ENCODE results near the gene DNAH11.
"Not testable (repeated sequence)": the region's sequence is repeated elsewhere in the genome, so short reads cannot be mapped to it uniquely, and the experiment has no call there.

Gene DNAH11

DNA sequence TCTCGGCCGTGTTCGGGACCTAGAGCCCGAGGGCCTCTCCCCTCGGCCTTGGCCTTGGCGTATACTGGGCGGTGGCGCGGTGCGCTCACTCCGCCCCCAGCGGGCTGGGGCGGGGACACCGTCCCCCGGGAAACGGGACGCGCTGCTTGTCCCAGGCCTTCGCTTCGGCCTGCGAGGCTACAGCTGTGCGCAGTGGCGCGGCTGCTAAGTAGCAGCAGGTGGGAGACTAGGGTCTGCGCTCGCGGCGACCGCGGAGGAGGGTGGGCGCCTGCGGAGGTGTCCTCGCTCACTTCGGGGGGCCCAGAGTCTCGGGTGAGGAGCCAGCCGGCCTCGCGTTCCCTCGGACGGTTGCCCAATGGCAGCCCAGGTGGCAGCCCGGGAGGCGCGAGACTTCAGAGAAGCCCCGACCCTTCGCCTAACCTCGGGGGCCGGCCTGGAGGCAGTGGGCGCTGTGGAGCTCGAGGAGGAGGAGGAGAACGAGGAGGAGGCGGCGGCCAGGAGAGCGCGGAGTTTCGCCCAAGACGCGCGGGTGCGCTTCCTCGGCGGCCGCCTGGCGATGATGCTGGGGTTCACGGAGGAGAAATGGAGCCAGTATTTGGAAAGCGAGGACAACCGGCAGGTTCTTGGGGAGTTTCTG lies at the start of gene DNAH11:
Gene DNAH11 (plus strand): TSS at position 149 of the 637 bp plus-strand sequence. CDS start 207 bp downstream, at position 356.
- DNase-seq (ENCODE audit: low read depth in 2 of 2), result peak in 1 of 2 donors; percentile 16

- no peak for DNase-seq (ENCODE audit: low read depth in 2 of 2)
These were observed 47.1 kb upstream of the DNAH11 start for GRCh38 chr7:21495731-21496130.

- DNase-seq (ENCODE audit: low read depth in 2 of 2), result no peak
These were observed 45.8 kb upstream of the DNAH11 start for GRCh38 chr7:21497072-21497471.

GRCh38 chr7:21500117-21500832 lies 42.6 kb upstream of the DNAH11 start:
- no peak for DNase-seq (ENCODE audit: low read depth in 2 of 2)

DNA sequence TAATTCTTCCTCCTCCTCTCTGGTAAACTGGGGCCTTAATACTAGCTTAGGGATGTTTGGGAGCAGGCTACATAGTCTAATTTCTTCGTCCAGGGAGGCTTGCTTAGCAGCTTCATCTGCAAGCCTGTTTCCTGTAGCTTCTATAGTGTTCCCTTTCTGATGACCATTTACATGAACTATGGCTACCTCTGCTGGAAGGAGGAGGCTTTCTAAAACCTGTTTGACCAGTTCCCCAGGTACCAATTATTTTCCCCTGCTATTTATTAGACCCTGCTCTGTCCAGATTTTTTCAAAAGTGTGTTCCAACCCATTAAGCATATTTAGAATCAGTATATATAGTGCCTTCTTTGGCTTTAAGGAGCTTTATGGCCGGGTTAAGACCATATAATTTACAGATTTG lies 38.8 kb upstream of the DNAH11 start:
- DNase-seq (ENCODE audit: low read depth in 2 of 2), result no peak

DNA sequence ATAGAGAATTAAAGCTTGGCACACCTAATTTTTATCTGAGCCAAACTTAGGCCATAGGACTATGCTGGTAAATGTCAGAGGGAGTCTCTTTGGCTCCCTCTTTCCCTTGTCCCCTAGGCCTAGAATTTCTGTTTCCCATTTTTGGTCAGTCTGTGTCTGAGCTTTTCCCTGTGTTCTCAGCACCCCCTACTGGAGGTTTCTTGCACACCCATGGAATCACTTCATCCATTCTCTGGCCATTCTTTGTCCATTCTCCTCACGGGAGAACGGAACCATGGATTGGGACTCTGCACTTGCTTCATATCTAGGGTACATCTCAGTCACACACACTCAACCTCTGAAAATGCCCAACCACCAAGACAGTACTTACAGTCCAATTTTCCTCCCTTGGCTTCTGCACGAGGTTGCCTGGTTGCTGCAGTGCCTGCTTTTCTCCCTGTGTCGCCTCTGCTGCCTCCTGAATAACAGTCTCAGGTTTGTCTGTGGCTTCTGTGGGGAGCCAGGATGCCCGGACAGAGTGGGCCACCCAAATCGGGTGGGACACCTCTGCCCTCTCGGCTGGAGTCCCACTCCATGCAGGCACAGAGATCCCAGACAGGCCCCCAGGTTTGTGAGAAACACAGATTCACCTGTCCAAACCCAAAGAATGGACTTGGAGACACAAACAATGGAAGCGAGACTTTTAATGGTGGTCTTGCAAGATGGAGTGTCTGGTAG lies 35.1 kb upstream of the DNAH11 start:
- no peak for DNase-seq (ENCODE audit: low read depth in 2 of 2)

DNA sequence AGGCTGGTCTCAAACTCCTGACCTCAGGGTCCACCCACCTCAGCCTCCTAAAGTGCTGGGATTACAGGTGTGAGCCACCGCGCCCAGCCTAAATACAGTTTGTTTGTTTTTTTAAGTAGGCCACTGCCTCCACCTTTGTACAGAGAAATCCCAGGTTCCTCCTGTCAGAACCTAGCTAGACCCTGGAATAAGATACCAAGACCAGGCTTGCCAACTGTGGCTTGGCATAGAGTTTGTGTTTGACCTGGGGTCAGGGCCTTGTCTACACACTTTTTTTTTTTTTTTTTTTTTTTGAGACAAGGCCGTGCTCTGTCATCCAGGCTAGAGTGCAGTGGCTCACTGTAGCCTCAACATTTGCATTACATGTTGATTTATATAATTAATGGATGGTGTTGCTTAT lies 34.3 kb upstream of the DNAH11 start:
- no peak for DNase-seq (ENCODE audit: low read depth in 2 of 2)

DNA sequence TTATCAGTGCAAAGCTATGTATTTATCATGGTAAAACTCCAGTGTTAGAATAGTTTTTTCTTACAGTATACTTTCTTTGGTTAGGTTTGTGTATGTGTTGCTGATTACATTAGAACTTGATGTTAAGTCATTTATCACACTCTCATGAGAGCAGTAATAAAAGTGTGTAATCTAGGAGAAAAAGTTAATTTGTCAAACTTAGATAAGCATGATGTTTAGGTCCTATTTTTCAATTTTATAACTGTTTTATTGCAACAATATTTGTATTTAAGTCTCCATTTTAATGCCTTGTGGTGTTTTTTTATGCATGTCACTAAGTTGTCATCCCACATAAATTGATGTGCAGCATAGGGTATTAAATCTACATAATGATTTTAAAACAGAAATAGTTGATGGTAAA lies 28.8 kb upstream of the DNAH11 start:
- DNase-seq (ENCODE audit: low read depth in 2 of 2), result no peak

GRCh38 chr7:21524680-21525079 lies 18.2 kb upstream of the DNAH11 start:
- no peak for DNase-seq (ENCODE audit: low read depth in 2 of 2)

GRCh38 chr7:21526007-21526406 lies 16.8 kb upstream of the DNAH11 start:
- no peak for DNase-seq (ENCODE audit: low read depth in 2 of 2)

DNA sequence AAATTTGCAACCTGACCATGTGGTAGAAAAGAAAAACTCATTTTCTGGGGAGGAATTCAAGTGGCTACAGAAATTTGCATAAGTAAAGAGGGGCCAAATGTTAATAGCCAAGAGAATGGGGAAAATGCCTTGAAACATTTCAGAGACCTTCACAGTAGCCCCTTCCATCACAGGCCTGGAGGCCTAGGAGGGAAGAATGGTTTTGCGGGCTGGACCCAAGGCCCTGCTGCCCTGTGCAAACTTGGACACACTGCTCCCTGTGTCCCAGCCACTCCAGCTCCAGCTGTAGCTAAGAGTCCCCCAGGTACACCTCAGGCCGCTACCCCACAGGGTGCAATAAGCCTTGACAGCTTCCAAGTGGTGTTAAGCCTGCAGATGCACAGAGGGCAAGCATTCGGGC lies 16.4 kb upstream of the DNAH11 start:
- no peak for DNase-seq (ENCODE audit: low read depth in 2 of 2)

DNA sequence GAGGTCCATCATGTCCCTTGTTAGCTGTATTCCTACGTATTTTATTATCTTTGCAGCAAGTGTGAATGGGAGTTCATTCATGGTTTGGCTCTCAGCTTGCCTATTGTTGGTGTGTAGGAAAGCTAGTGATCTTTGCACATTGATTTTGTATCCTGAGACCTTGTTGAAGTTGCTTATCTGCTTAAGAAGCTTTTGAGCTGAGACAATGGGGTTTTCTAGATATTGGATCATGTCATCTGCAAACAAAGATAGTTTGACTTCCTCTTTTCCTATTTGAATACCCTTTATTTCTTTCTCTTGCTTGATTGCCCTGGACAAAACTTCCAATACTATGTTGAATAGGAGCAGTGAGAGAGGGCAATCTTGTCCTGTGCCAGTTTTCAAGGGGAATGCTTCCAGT lies 10.4 kb upstream of the DNAH11 start:
- DNase-seq (ENCODE audit: low read depth in 2 of 2), result not testable (repeated sequence)

DNA sequence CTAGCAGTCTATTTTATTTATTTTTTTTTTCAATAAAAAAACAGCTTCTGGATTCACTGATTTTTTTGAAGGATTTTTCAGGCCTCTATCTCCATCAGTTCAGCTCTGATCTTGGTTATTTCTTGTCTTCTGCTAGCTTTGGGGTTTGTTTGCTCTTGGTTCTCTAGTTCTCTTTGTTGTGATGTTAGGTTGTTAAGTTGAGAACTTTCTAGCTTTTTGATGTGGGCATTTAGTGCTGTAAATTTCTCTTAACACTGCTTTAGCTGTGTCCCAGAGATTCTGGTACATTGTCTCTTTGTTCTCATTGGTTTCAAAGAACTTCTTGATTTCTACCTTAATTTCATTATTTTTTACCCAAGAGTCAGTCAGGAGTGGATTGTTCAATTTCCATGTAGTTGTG lies 9.2 kb upstream of the DNAH11 start:
- not testable (repeated sequence) for DNase-seq (ENCODE audit: low read depth in 2 of 2)

- DNase-seq (ENCODE audit: low read depth in 2 of 2), result not testable (repeated sequence)
These were observed 6.3 kb upstream of the DNAH11 start for GRCh38 chr7:21536445-21537118.

GRCh38 chr7:21538936-21539495 lies 3.8 kb upstream of the DNAH11 start:
- no peak for DNase-seq (ENCODE audit: low read depth in 2 of 2)

DNA sequence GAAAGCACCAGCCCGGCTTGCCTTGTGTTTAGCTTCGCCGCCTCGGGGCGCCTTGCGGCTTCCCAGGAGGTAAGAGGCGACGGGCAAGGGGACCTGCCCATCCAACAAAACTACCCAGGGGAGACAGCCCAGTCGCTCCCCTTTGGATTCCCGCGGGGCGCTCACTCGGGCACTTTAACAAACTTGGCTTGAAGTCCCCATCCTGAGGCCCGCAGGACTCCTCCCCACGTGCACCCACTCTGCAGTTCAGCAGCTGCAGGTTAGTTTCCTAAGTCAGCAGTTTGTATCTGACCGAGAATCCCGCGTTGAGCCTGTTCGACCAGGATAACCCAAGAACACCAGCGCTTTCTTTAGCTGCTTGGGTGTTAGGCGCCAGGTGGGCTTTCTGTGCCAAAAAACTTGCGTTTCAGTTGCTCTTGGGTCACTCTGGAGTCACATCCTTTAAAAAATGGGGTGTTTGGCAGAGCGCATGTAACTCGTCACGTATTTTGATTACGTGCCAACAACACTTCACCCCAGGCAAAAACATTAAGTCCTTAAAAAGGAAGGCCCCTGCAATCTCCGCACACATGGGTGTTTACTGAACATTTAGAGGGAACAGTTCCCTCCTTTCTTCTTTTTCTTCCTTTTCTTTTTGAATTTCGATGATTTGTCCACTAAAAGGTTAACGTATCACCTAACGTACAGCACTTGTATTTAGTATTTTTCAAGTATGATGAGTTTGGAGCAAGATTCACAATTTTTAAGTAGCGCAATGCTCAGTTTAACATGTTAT lies 876 bp downstream of the DNAH11 start:
- DNase-seq (ENCODE audit: low read depth in 2 of 2), result no peak

DNA sequence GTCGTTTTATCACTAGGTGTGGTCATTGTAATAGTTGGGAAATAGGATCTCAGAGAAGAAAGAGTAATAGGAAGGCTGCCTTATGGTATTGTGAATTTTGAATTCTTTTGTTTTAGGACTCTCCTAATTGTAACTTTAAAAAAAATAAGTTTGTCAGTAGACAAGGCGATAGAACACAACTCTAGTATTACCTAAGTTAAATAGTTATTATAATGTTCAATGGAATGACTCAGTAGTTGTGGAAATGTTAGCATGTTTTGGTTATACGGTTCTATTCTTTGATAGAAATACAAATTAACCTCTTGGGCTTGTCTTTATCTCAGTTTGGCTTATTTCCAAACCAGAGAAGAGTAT lies 1.4 kb downstream of the DNAH11 start:
- no peak for DNase-seq (ENCODE audit: low read depth in 2 of 2)

GRCh38 chr7:21544715-21545114 lies 1.9 kb downstream of the DNAH11 start:
- no peak for DNase-seq (ENCODE audit: low read depth in 2 of 2)

GRCh38 chr7:21547501-21547900 lies 4.7 kb downstream of the DNAH11 start:
- DNase-seq (ENCODE audit: low read depth in 2 of 2), result no peak

DNA sequence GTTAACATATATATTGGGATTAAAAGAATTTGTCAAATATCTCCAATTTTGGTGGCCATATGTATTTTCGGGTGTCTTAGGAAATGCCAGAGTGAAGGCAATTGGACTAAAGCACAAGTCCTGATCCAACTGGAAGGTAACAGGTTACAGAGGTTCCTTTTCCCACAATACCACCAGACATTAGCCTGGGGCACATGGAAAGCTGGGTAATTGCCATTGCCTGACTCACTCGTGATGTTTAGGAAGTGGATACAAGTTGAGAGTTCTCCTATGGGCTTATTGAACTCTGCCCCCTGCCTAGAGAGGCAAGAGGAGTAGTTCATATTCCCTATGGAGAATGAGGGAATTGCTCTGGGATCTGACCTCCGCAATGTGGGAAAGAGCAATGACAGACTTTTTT lies 5.7 kb downstream of the DNAH11 start:
- no peak for DNase-seq (ENCODE audit: low read depth in 2 of 2)

- no peak for DNase-seq (ENCODE audit: low read depth in 2 of 2)
These were observed 7.2 kb downstream of the DNAH11 start for GRCh38 chr7:21550076-21550475.
